Epithelial cell of esophagus (primary cell): ENCODE results near the gene UGGT2.

Experiments used
- DNase-seq: peaks from one replicate; pipeline ENCODE4 v3.0.0; 2010; ENCODE audit warnings: low read depth
- H3K4me3 ChIP-seq: 2 replicates; pipeline ENCODE4 v1.5.1; 2011; ENCODE audit warnings: mild to moderate bottlenecking, low read length, control low read depth
- CTCF ChIP-seq: IDR thresholded peaks from 2 replicates; pipeline ENCODE4 v1.5.1; 2011; ENCODE audit warnings: low read depth, mild to moderate bottlenecking, low read length, control low read depth, inconsistent platforms; ENCODE audit not compliant: insufficient read depth; ENCODE audit errors: missing control alignments

UGGT2 gene

GRCh38 chr13:95921485-95921884 lies 131.7 kb downstream of the UGGT2 start:
- no peak for TF ChIP-seq CTCF
- DNase-seq = no peak
- H3K4me3 ChIP-seq = no peak overlapping the region

GRCh38 chr13:95920485-95920884 lies 132.7 kb downstream of the UGGT2 start:
- no peak for TF ChIP-seq CTCF
- H3K4me3 ChIP-seq = no peak overlapping the region
- no peak for DNase-seq

- DNase-seq = no peak
- no peak overlapping the region for H3K4me3 ChIP-seq
- TF ChIP-seq CTCF = no peak
These were observed 134.3 kb downstream of the UGGT2 start for GRCh38 chr13:95918860-95919259.

- no peak for TF ChIP-seq CTCF
- H3K4me3 ChIP-seq = no peak overlapping the region
- no peak for DNase-seq
These were observed 138.2 kb downstream of the UGGT2 start for GRCh38 chr13:95914991-95915501.

GRCh38 chr13:95906999-95907398 lies 146.2 kb downstream of the UGGT2 start:
- no peak for TF ChIP-seq CTCF
- H3K4me3 ChIP-seq = no peak overlapping the region

GRCh38 chr13:95903569-95903968 lies 149.6 kb downstream of the UGGT2 start:
- no peak overlapping the region for H3K4me3 ChIP-seq
- TF ChIP-seq CTCF = no peak
- no peak for DNase-seq

More at GRCh38 chr13:95906999-95907398, 146.2 kb downstream of the UGGT2 start:
- no peak for DNase-seq

GRCh38 chr13:95902741-95903140 lies 150.5 kb downstream of the UGGT2 start:
- DNase-seq = no peak
- no peak for TF ChIP-seq CTCF
- no peak overlapping the region for H3K4me3 ChIP-seq
